Thymus (tissue), 11 donors: ENCODE data around the gene DHX34. TPM values are rescaled to one million over a fixed set of nuclear protein-coding genes. Genes with fewer than 3 reads are reported as not detected.
A peak's percentile ranks its signal among the peaks of the same experiment; 100 is the strongest.

Experiments
- DNase-seq, 9 donors: peaks; one replicate each; pipeline ENCODE4 v3.0.0-alpha.2; 2013; ENCODE audit warnings: low spot score in 9 of 9, low read depth in 6 of 9, missing footprints in 1 of 9
- H3K27ac ChIP-seq, 2 donors: one replicate each; pipeline ENCODE4 v1.5.1; 2013; ENCODE audit warnings: control low read depth in 1 of 2, low read depth in 1 of 2, low read length in 1 of 2, mild to moderate bottlenecking in 1 of 2, moderate library complexity in 1 of 2
- H3K27me3 ChIP-seq, 2 donors: one replicate each; pipeline ENCODE4 v1.5.1; 2013; ENCODE audit warnings: low read length in 1 of 2; ENCODE audit not compliant: control insufficient read depth in 2 of 2, insufficient read depth in 1 of 2
- H3K36me3 ChIP-seq, 2 donors: one replicate each; pipeline ENCODE4 v1.5.1; 2013; ENCODE audit warnings: low read length in 1 of 2, mild to moderate bottlenecking in 1 of 2, moderate library complexity in 1 of 2; ENCODE audit not compliant: control insufficient read depth in 2 of 2, insufficient read depth in 2 of 2
- H3K4me1 ChIP-seq, 2 donors: one replicate each; pipeline ENCODE4 v1.5.1; 2013; ENCODE audit warnings: low read length in 2 of 2; ENCODE audit not compliant: control insufficient read depth in 2 of 2, insufficient read depth in 2 of 2
- H3K4me3 ChIP-seq, 2 donors: one replicate each; pipeline ENCODE4 v1.5.1; 2013; ENCODE audit warnings: low read length in 2 of 2, control low read depth in 1 of 2, mild to moderate bottlenecking in 1 of 2
- H3K9me3 ChIP-seq, 2 donors: one replicate each; pipeline ENCODE4 v1.5.1; 2013; ENCODE audit warnings: low read length in 1 of 2, mild to moderate bottlenecking in 1 of 2; ENCODE audit not compliant: control insufficient read depth in 2 of 2, insufficient read depth in 1 of 2
- WGBS: extraction: QIAGEN DNeasy Blood & Tissue Kit; methylation state at CpG from one replicate; pipeline ENCODE4 v1.1.7; 2013; 5-methylcytosine and 5-hydroxymethylcytosine counted together
- polyA plus RNA-seq: library from polyadenylated mRNA; stranded (reverse); fragments of 200-250 nt; gene quantifications from one replicate; pipeline ENCODE4 v1.2.3, GENCODE V29; 2013
- total RNA-seq: library from RNA; stranded (reverse); fragments of 120-200 nt; gene quantifications from one replicate; pipeline ENCODE4 v1.2.4, GENCODE V29; 2013
- donor health status: healthy.

DHX34 gene
- total and polyA plus RNA-seq, 2 donors, result 5.2 to 16.0 TPM

DNA sequence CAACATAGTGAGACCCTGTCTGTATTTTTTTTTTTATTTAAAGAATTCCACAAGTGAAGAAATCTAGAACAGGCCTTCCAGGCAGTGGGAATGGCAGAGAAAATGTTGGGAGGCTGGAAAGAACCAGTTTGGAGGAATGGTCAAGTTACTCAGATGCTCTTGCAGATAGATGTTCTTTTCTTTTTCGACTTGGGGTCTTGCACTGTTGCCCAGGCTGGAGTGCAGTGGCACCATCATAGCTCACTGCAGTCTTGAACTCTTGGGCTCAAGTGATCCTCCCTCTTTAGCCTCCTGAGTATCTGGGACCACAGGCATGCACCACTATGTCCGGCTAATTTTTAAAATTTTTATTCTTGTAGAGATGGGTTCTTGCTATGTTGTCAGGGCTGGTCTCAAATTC is 38.8 kb upstream of the DHX34 start:
- DNase-seq, result no peak
- peaks cover 0 to 17% of the 10 kb centered on the region in 2 donors for H3K27me3 ChIP-seq
- H3K36me3 ChIP-seq, result no peaks in the 10 kb centered on the region
- WGBS, result 95% methylated on average over 2 of the region's 2 CpGs
- no peaks in the 10 kb centered on the region for H3K4me1 ChIP-seq
- H3K4me3 ChIP-seq, result no peak overlapping the region
- no peak overlapping the region for H3K27ac ChIP-seq
- H3K9me3 ChIP-seq, result no peaks in the 10 kb centered on the region

DNA sequence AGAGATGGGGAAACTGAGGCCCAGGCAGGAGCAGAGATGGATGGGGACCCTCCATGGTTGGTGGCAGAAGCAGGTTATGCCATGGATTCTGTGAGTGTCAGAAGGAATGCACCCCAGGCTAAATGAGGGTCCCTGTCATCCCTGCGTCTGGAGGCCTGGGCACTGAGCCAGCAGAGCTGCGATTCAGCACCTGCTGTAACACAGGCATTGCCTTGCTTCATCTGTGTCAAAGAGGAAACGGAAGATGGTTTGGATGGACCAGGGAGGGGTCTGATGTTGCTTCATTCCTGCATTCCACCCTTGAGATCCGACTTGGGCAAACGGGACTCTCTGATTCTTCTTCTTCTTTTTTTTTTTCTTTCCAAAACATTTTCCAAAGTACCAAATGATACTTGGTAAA is 38.3 kb upstream of the DHX34 start:
- Histone ChIP-seq H3K27me3 (peaks cover 0 to 20% of the 10 kb centered on the region in 2 donors), H3K4me1 (no peaks in the 10 kb centered on the region), H3K9me3 (no peaks in the 10 kb centered on the region), H3K36me3 (no peaks in the 10 kb centered on the region), H3K27ac (no peak overlapping the region), H3K4me3 (no peak overlapping the region)
- WGBS, result 44% methylated on average over 5 of the region's 5 CpGs
- DNase-seq, result peak in 1 of 9 donors; percentile 8

DNA sequence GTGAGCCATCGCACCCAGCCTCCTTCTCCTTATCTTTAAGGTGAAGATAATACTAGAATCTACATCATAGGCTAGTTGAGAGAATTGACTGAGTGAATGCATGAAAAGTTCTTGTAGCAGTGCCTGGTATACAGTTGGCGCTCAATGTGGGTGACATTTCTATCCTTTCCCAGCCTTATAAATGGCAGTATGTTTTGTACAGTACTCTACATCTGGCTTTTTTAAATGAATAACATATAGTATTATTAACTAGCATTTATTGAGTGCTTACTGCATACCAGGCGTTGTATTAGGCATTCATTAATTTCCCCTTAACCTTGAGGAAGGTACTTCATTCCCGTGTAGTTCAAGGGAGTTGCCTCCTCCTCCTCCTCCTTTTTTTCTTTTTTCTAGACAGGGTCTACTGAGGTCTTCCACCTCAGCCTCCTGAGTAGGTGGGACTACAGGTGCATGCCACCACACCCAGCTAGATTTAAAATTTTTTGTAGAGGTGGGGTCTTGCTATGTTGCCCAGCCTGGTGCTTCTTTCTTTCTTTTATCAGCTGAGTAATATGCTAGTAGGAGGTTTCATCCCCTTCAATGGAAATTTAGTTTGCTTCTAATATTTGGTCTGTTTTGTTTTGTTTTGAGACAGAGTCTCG is 36.6 kb upstream of the DHX34 start:
- no peaks in the 10 kb centered on the region for H3K9me3 ChIP-seq
- H3K4me3 ChIP-seq, result no peak overlapping the region
- DNase-seq, result no peak
- H3K36me3 ChIP-seq, result no peaks in the 10 kb centered on the region
- no peak overlapping the region for H3K27ac ChIP-seq
- peaks cover 0 to 17% of the 10 kb centered on the region in 2 donors for H3K27me3 ChIP-seq
- no peaks in the 10 kb centered on the region for H3K4me1 ChIP-seq
- WGBS, result 93% methylated on average over 5 of the region's 5 CpGs

DNA sequence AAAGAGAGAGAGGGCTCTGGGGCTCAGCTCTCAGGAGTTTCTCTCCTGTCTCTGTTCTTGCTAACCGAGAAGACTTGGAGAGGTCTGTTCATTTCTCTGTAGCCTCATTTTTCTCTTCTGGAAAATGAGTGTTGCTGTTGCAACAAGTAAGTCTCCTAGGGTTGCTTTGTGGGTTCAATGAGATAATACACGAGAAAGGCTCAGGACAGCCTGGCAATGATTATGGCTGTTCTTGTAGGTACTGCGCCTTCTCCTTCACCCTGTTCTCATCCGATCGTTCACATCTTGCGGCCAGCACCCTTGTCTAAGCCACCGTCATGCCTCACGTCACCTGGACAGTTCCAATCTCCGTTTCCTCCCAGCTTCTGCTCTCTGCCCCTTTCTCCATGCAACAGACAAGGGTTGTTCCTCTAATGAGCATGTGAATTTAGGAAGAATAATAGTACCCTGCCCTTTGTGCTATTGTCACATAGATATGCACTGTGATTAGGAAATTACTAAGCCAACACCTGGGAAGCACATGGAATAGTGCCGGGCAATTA is 35.3 kb upstream of the DHX34 start:
- Histone ChIP-seq H3K27me3 (peaks cover 0 to 17% of the 10 kb centered on the region in 2 donors), H3K4me3 (no peak overlapping the region), H3K9me3 (no peaks in the 10 kb centered on the region), H3K36me3 (no peaks in the 10 kb centered on the region), H3K4me1 (no peaks in the 10 kb centered on the region), H3K27ac (no peak overlapping the region)
- no peak for DNase-seq
- 96% methylated on average over 10 of the region's 10 CpGs for WGBS

DNA sequence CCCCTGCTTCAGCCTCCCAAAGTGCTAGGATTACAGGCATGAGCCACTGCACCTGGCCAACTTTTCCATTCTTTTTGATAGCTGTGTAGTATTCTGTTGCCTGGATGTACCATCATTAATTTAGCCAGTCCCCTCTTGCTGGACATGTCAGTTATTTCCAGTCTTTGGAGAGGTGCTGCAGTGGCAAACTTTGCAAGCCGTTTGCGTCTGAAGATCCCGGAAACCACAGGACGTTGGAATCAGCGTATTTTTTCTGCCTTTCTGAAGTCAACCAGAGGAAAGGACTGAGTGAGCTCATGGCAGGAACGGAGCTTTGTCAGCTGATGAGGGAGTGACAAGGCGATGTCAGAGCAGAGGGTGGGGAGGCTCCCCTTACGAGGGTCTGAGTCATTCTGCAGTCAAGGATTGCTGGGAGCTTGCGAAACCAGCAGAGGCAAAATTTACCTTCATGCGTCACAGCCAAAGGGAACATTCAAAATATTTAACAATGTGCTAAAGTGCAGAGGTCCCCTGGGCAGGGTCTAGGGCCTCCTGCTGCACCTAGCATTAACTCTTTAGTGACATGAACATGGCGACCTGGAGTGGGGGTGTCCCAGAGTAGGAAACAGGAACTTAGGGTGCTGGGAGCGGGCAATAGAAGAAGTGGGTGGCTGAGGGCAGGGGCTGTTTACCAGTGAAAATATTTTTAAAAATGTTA is 33.8 kb upstream of the DHX34 start:
- peak in 1 of 9 donors; percentile 5 for DNase-seq
- Histone ChIP-seq H3K4me3 (no peak overlapping the region), H3K27me3 (peaks cover 0 to 7% of the 10 kb centered on the region in 2 donors), H3K27ac (no peak overlapping the region), H3K9me3 (no peaks in the 10 kb centered on the region), H3K4me1 (no peaks in the 10 kb centered on the region), H3K36me3 (no peaks in the 10 kb centered on the region)
- 53% methylated on average over 12 of the region's 12 CpGs for WGBS

DNA sequence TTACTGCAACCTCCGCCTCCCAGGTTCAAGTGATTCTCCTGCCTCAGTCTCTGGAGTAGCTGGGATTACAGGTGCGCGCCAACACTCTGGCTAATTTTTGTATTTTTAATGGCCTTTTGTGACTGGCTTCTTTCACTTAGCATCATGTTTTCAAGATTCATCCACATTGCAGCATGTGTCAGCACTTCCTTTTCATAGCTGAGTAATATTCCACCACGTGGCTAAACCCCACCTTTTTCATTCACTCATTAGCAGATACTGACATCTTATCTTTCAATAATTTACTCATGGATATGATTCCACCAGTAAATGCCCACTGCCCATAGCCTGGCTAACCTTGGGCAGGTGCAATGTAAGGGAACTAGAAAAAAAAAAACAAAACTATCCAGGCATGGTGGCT is 32.6 kb upstream of the DHX34 start:
- no peaks in the 10 kb centered on the region for H3K4me1 ChIP-seq
- no peak overlapping the region for H3K4me3 ChIP-seq
- no peaks in the 10 kb centered on the region for H3K36me3 ChIP-seq
- WGBS, result 88% methylated on average over 4 of the region's 4 CpGs
- H3K27ac ChIP-seq, result no peak overlapping the region
- H3K9me3 ChIP-seq, result no peaks in the 10 kb centered on the region
- DNase-seq, result no peak
- H3K27me3 ChIP-seq, result peaks cover 0 to 4% of the 10 kb centered on the region in 2 donors

DNA sequence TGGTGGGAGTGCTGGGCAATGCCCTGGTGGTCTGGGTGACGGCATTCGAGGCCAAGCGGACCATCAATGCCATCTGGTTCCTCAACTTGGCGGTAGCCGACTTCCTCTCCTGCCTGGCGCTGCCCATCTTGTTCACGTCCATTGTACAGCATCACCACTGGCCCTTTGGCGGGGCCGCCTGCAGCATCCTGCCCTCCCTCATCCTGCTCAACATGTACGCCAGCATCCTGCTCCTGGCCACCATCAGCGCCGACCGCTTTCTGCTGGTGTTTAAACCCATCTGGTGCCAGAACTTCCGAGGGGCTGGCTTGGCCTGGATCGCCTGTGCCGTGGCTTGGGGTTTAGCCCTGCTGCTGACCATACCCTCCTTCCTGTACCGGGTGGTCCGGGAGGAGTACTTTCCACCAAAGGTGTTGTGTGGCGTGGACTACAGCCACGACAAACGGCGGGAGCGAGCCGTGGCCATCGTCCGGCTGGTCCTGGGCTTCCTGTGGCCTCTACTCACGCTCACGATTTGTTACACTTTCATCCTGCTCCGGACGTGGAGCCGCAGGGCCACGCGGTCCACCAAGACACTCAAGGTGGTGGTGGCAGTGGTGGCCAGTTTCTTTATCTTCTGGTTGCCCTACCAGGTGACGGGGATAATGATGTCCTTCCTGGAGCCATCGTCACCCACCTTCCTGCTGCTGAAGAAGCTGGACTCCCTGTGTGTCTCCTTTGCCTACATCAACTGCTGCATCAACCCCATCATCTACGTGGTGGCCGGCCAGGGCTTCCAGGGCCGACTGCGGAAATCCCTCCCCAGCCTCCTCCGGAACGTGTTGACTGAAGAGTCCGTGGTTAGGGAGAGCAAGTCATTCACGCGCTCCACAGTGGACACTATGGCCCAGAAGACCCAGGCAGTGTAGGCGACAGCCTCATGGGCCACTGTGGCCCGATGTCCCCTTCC is 28.9 kb upstream of the DHX34 start:
- no peaks in the 10 kb centered on the region for H3K4me1 ChIP-seq
- H3K9me3 ChIP-seq, result no peaks in the 10 kb centered on the region
- WGBS, result 96% methylated on average over 46 of the region's 46 CpGs
- H3K36me3 ChIP-seq, result no peaks in the 10 kb centered on the region
- H3K27ac ChIP-seq, result no peak overlapping the region
- H3K27me3 ChIP-seq, result peaks cover 0 to 8% of the 10 kb centered on the region in 2 donors
- no peak overlapping the region for H3K4me3 ChIP-seq
- DNase-seq, result no peak

DNA sequence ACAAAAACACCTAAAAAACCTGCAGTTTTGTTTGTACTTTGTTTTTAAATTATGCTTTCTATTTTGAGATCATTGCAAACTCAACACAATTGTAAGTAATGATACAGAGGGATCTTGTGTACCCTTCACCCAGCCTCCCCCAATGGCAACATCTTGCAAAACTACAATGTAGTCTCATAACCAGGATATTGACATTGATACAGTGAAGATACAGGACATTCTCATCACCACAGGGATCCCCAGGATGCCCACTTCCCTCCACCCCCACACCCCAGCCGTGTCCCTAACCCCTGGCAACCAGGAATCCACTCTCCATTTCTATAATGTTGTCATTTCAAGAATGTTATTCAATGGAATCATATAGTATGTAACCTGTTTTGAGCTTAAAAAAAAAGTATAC is 27.5 kb upstream of the DHX34 start:
- H3K9me3 ChIP-seq, result no peaks in the 10 kb centered on the region
- peaks cover 0 to 4% of the 10 kb centered on the region in 2 donors for H3K27me3 ChIP-seq
- no peak overlapping the region for H3K4me3 ChIP-seq
- WGBS, result 91% methylated on average over 1 of the region's 1 CpG
- DNase-seq, result no peak
- no peaks in the 10 kb centered on the region for H3K4me1 ChIP-seq
- H3K36me3 ChIP-seq, result no peaks in the 10 kb centered on the region
- H3K27ac ChIP-seq, result no peak overlapping the region
